ENCODE measurements around the gene F7.

GRCh38 chr13:113105921-113106452 is 396 bp downstream of the F7 start:
- TF ChIP-seq EZH2 (IDR thresholded peaks at IDR 0.05; ENCODE audit: insufficient read depth, poor library complexity, severe bottlenecking) = no peak
- TF ChIP-seq EZH2phosphoT487 (IDR thresholded peaks at IDR 0.05; ENCODE audit: insufficient read depth, low read depth) = no peak
